ENCODE measurements around the gene GLYATL1. TPM values are rescaled to one million over a fixed set of nuclear protein-coding genes. Genes with fewer than 3 reads are reported as not detected.

GLYATL1 gene
- total and polyA plus RNA-seq, 2 experiments from 2014 or later, result 6.9 to 34.1 TPM

DNA sequence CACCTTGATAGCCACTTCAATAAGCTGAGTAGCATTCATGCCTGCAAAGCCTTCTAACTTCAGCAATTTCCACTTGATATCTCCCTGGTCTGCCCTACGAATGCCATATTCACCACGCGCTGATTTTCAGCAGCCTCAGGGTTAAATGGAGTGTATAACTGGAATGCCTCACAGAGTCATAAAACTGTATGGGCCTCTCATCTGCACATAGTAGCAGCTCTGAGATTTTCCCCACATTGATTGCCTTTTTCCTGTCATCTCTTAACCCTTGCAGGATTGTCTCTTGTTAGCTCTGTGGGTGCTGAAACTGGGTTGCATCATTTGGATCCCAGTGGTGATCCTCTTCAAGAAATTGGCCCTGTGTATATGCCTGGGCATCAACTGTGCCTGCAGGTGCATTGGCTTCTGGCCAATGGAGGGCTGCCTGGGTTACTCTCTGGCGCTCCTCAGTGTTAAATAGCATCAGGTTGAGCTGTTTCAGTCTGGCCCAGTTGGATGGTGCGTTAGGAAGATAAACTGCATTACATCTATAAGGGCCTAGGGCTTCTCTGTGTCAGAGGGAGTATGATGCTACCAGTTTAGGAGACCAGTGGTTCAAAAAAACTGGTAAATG is 17.4 kb upstream of the GLYATL1 start:
- Histone ChIP-seq H4K20me1 (ENCODE audit: insufficient read depth, poor library complexity, severe bottlenecking) (no peaks in the 10 kb centered on the region), H3K79me2 (no peaks in the 10 kb centered on the region), H3K9me2 (replicated peaks; ENCODE audit: insufficient read depth) (no peaks in the 10 kb centered on the region), H3K9me3 (ENCODE audit: low read depth) (no peaks in the 10 kb centered on the region), H2AFZ (no peak overlapping the region), H3K27ac (peak overlapping the region; percentile 91), H3K4me1 (ENCODE audit: insufficient read depth) (peaks cover 33% of the 10 kb centered on the region), H3K36me3 (replicated peaks; ENCODE audit: insufficient read depth, low read depth) (no peaks in the 10 kb centered on the region), H3K4me2 (peak overlapping the region; percentile 35), H3K27me3 (no peaks in the 10 kb centered on the region), H3K4me3 (no peak overlapping the region)
- TF ChIP-seq, protein P1, sequence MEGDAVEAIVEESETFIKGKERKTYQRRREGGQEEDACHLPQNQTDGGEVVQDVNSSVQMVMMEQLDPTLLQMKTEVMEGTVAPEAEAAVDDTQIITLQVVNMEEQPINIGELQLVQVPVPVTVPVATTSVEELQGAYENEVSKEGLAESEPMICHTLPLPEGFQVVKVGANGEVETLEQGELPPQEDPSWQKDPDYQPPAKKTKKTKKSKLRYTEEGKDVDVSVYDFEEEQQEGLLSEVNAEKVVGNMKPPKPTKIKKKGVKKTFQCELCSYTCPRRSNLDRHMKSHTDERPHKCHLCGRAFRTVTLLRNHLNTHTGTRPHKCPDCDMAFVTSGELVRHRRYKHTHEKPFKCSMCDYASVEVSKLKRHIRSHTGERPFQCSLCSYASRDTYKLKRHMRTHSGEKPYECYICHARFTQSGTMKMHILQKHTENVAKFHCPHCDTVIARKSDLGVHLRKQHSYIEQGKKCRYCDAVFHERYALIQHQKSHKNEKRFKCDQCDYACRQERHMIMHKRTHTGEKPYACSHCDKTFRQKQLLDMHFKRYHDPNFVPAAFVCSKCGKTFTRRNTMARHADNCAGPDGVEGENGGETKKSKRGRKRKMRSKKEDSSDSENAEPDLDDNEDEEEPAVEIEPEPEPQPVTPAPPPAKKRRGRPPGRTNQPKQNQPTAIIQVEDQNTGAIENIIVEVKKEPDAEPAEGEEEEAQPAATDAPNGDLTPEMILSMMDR (IDR thresholded peaks at IDR 0.05; ENCODE audit: poor library complexity), result no peak
- 43% methylated on average over 5 of the region's 5 CpGs for WGBS (ENCODE audit: low lambda C conversion rate, missing lambda C conversion rate)
- DNase-seq (ENCODE audit: low spot score), result peak; percentile 19

DNA sequence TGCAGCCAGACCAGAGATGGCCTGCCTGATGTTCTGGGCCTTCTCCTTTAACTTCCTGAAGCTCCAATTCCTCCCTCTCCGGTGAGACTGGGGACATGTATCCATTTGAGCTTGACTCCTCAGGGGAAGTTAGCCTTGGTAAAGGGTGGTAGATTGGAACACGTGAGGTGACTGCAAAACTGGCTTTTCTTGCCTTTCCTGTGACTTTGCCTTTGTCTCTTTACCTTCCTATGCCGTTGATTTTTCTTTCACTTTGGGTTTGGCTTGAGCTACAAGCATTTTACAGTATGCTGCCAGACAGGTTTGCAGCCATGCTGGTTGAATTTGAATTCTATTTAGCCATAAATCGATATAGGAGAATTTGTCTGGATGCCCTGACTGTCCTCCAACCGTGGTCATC is 16.8 kb upstream of the GLYATL1 start:
- Histone ChIP-seq H3K9me2 (replicated peaks; ENCODE audit: insufficient read depth) (no peaks in the 10 kb centered on the region), H4K20me1 (ENCODE audit: insufficient read depth, poor library complexity, severe bottlenecking) (no peaks in the 10 kb centered on the region), H3K36me3 (replicated peaks; ENCODE audit: insufficient read depth, low read depth) (no peaks in the 10 kb centered on the region), H2AFZ (no peak overlapping the region), H3K4me2 (no peak overlapping the region), H3K4me1 (ENCODE audit: insufficient read depth) (peaks cover 37% of the 10 kb centered on the region), H3K27ac (peak overlapping the region; percentile 91), H3K27me3 (no peaks in the 10 kb centered on the region), H3K9me3 (ENCODE audit: low read depth) (no peaks in the 10 kb centered on the region), H3K4me3 (no peak overlapping the region), H3K79me2 (no peaks in the 10 kb centered on the region)
- DNase-seq (ENCODE audit: low spot score), result no peak
- TF ChIP-seq EZH2phosphoT487 (IDR thresholded peaks at IDR 0.05; ENCODE audit: low read depth, severe bottlenecking, unreplicated experiment) (no peak), EZH2 (IDR thresholded peaks at IDR 0.05; ENCODE audit: borderline replicate concordance) (no peak)
- TF ChIP-seq, protein P1 (IDR thresholded peaks at IDR 0.05; ENCODE audit: poor library complexity), result no peak
- 52% methylated on average over 5 of the region's 5 CpGs for WGBS (ENCODE audit: low lambda C conversion rate, missing lambda C conversion rate)

DNA sequence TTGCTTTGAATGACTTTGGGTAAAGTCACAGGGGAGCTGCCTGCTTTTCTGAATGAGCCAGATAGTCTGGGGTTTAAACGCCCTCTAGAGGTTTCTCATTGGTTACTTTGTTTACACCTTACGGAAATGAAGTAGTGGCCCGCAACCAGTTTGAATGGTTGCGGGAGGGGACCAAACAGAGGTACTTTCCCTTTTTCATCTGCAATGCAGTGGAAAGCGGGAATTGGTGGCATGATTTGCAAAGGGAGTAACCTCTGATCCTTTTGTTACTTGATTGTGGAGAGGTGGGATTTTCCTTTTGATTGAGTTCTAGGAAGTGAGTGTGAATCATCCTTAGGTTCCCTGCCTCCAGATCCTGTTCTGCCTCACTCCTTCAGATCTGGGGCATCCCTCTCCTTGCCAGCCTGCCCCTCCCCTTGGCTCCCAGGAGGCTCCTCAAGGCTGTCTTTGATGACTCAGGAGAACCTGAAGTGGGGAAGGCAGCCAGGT is 15.9 kb upstream of the GLYATL1 start:
- H3K79me2 ChIP-seq, result no peaks in the 10 kb centered on the region
- no peaks in the 10 kb centered on the region for H4K20me1 ChIP-seq (ENCODE audit: insufficient read depth, poor library complexity, severe bottlenecking)
- no peaks in the 10 kb centered on the region for H3K36me3 ChIP-seq (replicated peaks; ENCODE audit: insufficient read depth, low read depth)
- H3K9me3 ChIP-seq (ENCODE audit: low read depth), result no peaks in the 10 kb centered on the region
- no peak for TF ChIP-seq EZH2phosphoT487 (IDR thresholded peaks at IDR 0.05; ENCODE audit: low read depth, severe bottlenecking, unreplicated experiment)
- TF ChIP-seq, protein P1 (IDR thresholded peaks at IDR 0.05; ENCODE audit: poor library complexity), result peak; percentile 46
- DNase-seq (ENCODE audit: low spot score), result peak; percentile 60
- H3K4me1 ChIP-seq (ENCODE audit: insufficient read depth), result peaks cover 39% of the 10 kb centered on the region
- H3K4me3 ChIP-seq, result no peak overlapping the region
- 5% methylated on average over 5 of the region's 5 CpGs for WGBS (ENCODE audit: low lambda C conversion rate, missing lambda C conversion rate)
- no peaks in the 10 kb centered on the region for H3K9me2 ChIP-seq (replicated peaks; ENCODE audit: insufficient read depth)
- H3K27ac ChIP-seq, result peak overlapping the region; percentile 91
- H3K27me3 ChIP-seq, result no peaks in the 10 kb centered on the region
- H3K4me2 ChIP-seq, result peak overlapping the region; percentile 59
- H2AFZ ChIP-seq, result peak overlapping the region; percentile 20
